Urothelium cell line (cell line): ENCODE results near the gene IRX2.

Source experiments
- DNase-seq: peaks from one replicate; pipeline ENCODE4 v3.0.0; 2011; ENCODE audit warnings: low spot score, mixed read lengths
- FAIRE-seq: peaks from 2 replicates; lab custom pipeline; 2011; peaks lifted over from hg19 to GRCh38; lab: Jason Lieb, UNC

Gene IRX2

DNA sequence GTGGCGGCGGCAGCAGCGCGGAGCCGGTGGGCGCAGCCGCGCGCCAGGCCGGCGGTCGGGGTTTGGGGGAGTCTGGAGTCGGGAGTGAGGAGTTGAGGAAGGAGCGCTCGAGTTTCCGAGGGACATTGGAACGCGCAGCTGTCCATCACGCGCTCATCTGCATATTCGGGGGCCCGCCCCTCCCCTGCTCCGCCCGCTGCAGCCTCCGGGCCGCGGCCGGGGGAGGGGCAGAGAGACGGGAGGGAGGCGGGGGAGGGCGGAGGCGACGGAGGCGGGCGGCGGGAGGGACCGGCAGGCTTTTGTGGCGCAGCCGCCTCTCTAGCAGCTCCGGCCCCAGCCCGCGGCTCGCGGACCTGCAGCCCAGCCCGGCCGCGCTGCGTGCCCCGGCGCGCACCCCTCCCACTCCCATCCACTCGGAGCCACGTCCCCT lies at the start of gene IRX2:
Gene IRX2, minus strand, starts transcription at position 86 of the 430 bp plus-strand sequence. CDS start 264 bp downstream, outside the sequence.
- FAIRE-seq (no peak), DNase-seq (no peak)

DNA sequence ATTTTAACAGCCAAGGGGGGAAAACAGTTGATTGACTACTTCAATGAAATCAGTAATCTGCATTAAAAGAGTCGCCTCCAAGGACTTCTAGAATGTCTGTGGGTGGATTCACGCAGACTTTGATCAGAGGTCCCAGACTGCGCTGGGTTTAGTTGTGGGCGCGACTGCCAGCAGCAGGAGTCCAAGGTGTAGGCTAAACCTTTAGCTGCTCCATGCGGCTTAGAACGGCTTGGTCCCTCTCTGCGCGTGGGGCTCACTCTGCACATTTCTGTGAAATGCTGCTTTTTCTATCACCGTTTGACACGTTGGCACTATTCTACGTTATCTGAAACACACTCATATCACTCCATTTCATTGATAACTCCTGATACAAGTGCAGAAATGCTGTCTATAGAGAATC lies 48.6 kb upstream of the IRX2 start:
- FAIRE-seq (no peak), DNase-seq (no peak)

DNA sequence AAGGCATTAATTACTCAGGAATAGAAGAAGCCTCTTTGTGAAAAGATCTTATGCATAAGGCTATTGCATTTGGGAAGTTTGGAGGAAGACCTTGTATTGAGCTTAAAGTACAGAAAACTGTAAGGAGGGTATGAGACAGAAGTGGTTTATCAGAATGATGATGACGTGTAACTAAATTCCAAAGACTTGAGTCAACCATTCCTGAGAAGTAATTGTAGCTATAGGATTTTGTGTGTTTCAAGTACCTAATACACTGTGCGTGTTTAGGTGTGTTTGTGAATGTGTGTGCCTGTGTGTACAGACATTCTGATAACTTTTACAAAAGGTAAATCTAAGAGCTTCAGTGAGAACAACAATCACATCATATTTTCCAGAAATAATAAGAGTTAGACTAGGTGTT lies 46.5 kb upstream of the IRX2 start:
- DNase-seq = peak; percentile 63
- no peak for FAIRE-seq

DNA sequence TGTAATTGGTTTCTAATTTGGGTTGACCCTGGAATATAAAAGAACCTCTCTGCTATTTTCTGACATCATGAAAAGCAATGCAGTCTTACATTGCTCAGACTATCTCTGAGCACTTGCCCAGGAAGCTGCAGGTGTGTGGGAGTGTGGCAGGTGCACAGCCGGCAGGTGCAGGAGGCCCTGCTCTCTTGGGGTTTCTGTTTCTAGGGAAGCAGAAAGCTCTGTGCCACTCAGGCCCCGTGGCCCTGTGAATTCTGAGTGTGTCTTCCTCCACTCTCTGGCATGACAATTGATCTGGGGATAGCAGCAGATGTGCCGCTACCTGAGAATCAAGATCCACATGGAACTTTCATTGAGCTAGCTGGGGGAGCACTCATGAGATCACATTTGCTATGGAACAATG lies 45.7 kb upstream of the IRX2 start:
- FAIRE-seq = peak; percentile 17
- no peak for DNase-seq

DNA sequence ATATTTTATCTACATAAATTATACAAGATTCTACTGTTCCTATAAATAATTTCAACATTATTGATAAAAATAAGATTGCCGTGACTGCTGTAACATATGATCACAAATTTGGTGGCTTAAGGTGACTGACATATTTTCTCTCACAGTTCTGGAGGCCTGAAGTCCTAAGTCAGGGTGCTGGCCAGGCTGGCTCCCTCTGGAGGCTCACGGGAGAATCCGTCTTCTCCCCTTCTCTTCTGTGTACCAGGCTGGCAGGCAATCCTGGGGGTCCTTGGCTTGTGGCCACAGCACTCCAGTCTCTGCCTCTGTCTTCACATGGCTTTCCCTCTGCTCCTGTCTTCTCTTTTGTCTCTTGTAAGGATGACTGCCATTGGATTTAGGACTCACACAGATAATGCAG lies 31.7 kb upstream of the IRX2 start:
- DNase-seq = no peak
- FAIRE-seq = no peak

DNA sequence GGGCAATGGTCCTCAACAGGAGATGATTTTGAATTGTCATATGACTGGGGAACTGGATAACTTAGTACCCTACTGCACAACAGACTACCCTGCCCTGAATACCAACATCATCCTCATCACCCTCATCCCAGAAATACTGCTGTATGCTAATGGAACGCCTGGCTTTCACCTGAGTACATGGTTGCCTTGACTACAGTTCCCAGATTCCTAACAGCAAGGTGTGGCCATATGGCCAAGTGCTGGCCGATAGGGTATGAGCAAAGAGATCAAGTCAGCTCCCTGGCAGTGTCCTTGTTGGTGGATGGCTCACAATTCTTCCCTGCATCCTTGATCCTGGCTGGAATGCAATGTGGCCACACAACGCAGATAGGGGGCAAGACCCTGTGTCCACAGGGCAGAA lies 31.2 kb upstream of the IRX2 start:
- DNase-seq = no peak
- no peak for FAIRE-seq

DNA sequence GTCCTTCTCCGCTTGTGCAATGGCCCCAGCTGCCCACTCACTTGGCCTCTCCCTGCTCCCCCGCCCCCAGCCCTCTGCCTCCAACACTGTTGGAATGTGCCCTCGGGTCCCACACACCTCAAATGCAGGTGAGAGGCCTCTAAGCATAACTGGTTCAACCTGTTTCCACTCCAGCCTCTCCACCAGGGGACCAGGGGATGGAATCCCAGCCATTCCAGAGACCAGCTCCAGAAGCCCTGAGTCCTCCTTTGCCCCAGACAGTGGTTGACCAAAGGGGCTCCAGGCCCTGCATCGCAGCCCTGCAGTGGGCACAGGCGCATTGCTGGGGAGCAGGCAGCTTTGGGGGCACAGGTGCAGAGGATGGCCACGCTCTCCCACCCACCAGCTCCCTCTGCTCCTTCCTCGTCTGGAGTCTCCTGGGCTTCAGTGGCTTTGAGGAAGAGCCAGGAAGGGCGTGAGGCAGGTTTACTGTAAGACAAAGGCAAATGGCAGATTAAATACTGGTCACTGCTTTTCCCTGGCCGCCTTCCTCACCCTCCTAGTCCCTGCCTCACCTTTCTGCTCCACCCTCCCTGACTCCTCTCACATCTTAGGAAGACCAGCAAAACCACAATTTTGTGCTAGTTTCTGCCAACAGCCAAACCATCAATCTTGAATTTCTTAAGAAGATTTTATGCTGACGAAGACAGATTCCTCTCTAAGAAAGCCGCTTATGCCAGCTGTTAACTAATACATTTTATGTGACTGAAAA lies 29.1 kb upstream of the IRX2 start:
- FAIRE-seq = no peak

DNA sequence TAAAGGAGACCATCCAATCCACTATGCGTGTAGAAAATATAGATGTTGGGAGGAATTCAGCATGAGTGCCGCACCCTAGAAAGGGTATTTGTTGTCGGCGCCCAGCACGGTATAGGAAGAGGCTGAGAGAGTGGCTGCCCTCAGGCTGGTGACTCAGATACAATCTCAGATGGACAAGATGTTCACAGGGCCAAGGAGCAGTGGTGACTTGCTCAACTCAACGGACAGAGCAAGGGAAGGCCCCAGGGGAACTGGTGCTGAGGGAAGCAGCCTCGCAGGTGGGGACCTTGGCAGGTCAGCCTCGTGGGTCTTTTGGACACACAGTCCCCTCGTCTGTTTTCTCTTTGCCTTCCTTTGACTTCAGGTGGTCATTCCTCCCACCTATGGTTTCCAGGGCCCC lies 28.0 kb upstream of the IRX2 start:
- DNase-seq = no peak
- FAIRE-seq = no peak

More for the DNA sequence above, 29.1 kb upstream of the IRX2 start:
- DNase-seq = no peak

DNA sequence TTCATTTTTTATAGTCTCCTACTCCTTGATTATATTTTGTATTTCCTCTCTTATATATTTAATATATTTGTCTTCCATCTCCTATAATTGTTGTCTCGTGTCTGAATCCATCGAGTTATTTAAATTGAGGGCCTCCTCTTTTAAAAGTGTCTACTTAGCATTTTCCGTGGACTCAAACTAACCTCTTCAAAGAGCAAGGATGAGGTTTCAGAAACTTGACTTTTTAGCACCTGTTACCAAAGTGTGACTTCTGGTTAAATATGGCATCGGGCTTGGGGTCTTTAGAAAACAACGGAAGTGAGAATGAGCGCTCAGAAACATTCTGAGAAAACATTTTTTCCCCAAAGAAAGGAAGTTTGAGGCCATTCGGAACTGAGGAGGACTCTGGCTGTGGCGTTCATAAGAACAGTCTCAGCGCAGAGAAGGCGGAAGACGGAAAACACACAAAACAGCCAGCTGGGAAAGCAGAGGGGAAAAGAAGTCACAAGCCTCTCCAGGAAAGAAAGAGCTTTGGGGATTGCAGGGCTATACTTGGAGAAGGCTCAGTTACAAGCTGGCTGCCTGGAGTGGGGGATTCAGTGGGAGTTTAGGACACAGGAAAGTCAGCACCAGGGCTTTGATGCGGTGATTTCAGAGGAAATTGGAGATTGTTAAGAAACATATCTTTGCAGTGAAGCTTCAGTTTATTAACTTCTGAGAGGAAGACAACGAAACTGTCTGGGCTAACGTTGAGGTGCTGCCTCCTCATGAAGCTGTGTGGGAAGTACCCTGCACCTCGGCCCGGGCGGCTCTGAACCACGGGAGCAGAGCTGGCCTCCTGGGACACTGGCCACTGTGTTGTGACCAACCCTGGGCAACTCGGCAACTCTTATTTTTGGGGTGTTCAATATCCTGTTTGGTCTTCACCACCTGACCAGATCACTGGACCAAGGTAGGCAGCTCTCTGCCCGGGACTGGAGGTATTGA lies 25.1 kb upstream of the IRX2 start:
- no peak for DNase-seq
- FAIRE-seq = no peak

DNA sequence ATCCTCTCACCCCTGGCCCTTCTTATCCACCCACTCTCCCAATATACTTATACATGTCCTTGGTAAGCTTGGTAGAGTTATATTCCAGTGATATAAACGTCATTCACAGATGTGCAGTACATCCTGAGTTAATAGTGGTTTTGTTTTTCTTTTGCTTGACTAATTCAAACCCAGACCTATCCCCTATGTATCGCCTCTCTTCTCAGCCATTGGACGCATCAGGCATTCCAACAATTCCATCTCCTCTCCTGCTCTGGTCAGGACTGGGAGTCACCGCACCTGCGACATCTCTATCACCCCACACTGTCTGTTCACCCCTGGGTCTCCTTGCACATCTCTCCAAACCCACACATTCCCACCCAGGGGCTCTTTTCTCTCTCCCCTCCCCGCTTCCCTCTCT lies 21.9 kb upstream of the IRX2 start:
- no peak for FAIRE-seq
- DNase-seq = no peak

DNA sequence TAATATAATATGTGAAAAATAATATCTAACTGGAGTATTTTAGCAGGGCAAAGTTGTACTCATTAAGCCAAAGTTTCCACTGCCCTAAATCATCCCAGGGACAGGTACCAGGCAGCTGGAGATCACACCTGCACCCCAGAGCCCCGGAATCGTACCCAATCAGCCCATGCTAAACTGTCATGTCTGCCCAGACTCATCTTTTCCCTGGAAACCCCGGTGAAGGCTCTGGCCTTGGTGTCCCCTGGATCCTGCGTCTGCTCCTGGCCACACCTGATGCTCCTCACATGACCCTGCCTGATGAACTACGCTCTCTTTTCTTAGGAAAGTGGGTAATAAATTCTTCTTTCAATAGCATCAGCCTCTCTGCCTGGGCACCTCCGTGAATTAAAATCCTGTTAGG lies 15.6 kb upstream of the IRX2 start:
- no peak for DNase-seq
- no peak for FAIRE-seq

DNA sequence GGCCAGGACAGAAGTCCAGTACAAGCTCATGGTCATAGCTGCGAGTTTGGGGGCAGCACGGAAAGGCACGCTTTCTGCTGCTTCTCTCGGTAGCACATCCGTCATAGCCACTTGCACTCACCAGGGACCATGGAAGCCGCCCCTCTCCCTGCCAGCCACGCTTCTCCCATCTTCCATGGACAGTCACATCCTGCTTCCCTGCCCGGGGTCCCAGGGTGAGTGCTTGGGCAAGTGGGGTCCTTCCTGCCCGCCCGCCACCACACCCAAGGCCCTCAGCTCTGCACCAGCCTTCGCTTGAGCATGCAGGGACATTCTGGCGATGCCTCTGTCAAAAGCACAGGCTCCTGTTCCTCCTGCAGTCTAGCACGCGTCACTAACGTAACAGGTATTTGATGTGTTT lies 13.1 kb upstream of the IRX2 start:
- FAIRE-seq (peak; percentile 20), DNase-seq (no peak)

DNA sequence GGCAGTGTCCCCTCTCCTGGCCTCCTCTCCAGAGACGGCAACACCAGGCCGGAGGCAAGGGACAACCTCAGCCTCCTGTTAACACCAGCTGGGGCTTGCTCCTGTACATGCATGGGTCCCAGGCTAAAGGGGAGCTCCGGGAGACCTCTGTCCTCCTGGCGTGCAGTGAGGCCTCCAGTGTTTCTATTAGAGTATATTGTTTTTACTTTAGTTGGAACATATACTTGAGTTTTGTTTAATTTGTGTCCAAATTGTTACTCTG lies 12.0 kb upstream of the IRX2 start:
- FAIRE-seq (no peak), DNase-seq (no peak)

DNA sequence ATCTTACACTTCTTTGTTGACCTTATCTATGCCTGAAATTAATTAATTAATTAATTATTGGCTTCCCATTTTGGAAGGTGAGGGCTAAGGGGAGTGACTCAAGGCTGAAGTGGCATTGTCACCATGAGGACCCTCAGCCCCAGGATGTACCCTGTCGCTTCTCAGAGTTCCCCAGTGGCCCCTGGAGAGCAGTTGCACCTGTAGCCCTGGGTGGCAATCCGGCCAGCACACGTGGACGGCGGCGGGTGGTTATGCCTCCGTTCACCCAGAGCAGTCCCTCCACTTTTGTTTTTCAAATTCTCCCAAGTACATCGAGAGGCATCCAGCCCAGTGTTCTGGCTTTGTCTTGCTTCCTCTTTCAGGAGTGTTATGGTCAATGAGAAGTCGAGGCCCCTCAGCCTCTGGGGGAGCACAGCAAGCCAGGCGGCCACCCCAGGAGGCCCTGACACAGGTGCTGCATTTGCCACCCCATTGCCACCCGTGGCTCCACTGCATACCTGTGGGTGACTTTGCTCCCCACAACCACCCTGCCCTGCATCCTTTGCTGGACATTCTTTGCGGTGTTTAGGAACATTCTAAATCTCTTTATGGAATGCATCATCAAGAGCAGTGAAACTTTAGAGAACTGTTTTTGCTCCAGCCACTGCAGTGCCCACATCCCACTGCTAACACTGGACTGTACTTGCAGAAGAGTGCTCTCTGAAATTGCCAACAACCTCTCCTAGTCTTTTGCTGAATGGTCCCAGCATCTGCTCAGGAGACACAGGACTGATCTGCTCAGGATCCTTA lies 11.5 kb upstream of the IRX2 start:
- FAIRE-seq = no peak
- DNase-seq = no peak

DNA sequence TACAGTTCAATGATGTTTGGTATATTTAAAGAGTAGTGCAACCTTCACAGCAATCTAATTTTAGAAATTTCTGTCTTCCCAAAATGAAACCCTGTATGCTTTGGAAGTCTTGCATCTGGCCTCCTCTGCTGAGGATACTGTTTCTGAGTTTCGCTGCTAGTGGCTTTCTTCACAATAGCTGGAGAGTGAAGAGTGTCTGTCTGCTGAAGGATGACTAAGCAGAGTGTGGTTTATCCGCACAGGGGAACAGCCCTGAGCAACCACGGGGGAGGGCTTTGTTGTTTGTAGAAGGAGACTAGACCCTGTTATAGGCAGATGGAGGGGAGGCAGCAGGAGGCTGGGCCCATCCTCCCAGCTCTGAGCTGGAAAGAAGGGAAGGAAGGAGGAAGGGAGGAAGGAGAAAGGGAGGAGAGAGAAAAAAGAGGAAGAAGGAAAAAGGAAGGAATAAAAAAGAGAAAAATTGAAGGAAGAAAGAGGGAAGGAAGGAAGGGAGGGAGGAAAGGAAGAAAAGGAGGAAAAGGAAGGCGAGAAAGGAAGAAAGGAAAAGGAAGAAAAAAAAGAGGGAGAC lies 10.5 kb upstream of the IRX2 start:
- DNase-seq = peak; percentile 40
- FAIRE-seq = no peak

DNA sequence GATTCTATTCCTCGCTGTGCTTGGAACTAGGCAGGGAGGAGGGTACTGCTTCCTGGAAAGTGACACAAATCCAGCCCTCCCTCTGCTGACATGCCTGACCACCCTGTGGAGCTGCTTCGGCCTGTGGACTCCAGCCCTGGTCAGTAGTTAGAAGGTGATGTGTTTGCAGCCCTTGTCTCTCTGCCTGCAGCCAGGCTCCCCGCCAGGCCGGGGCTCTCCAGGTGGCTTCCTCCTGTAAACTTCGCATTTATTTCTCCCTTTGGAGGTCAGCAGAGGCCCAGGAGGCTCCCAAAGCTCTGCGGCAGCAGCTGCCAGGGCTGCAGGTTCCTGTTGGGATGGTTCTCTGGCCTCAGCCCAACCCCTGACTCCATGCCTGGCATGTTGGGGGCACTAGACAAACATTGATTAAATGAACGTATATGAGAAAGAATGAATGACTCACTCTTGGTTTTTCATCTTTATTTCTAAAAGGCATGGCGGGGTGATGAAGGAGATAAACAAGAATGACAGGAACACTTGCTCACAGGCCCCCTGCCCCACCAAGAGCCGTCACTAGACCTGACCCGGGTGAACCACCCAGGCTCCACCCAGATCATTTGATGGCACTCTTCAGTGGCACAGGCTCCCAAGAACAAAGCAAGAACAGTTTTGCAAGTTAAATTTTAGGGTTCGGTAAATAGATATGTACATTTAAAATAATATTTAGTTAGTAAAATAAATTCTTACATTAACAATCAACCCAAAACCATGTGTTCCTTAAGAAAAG lies 8.4 kb upstream of the IRX2 start:
- FAIRE-seq (no peak), DNase-seq (peak; percentile 47)

DNA sequence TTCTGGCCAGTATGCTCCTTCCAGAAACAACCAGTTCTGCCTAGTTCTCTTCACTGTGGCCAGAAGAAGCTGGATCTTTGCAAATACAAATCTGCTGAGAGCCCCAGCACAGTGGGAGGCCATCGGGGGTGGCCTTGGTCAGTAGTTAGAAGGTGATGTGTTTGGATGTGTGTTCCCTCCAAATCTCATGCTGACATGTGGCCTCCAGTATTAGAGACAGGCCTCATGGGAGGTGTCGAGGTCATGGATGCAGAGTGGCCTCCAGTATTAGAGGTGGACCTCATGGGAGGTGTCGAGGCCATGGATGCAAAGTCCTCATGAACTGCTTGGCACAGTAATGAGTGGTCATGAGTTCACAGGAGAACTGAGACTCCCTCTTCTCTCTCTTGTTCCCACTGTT lies 7.6 kb upstream of the IRX2 start:
- FAIRE-seq (peak; percentile 50), DNase-seq (no peak)

DNA sequence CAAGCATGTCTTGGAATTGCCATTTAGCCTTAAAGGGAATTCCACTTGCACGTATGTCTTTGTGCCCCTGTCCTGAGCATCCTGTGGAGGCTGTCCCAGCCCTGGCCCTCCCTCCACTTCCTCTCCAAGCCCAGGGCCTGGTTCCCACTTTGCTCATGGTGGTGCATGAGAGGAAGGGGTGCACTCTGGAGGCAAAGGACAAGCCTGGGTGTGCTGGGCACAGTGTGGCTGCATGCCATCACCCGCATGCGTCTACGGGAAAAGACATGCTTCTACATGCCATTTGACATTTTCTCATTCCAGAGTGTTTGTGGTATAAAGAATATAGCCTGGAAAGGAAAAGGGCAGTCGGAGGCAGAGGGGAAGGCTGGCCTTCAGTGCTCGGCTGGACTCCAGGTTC lies 7.2 kb upstream of the IRX2 start:
- DNase-seq (no peak), FAIRE-seq (peak; percentile 94)

DNA sequence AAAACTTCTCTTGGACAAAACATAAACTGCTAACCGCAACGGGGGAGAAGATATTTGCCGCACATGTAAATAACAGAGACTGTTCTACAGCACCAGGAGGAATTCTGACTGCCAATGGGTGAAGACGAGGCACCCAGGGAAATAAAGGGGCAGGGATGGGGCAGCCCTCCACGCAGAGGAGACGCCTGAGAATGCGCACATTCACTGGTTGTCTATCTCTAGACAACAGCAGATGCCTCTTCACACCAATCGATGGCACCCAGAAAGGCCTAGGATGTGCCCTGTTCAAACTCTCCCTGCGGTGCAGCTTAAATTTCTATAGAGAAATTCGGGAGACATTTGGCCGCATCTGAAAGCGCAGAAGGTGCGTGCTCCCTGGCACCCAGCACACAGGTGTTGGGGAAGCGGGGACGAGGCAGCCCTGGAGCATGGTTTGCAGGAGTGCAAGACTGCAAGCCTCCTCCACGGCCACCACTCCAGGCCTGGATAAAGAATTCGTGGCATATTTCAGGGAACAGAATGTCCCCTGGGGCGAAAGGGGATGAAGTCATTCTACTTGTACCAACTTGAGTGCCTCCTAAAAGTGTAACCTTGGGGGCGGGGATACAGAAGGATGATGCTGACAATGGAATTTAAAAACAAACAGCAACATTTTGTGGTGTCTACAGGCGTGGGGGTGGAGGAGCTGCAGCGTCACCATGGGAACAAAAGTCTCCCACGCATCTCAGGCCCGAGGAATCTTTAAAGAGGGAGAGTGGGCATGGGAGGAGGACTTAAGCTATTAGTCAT lies 6.3 kb upstream of the IRX2 start:
- FAIRE-seq (peak; percentile 77), DNase-seq (peak; percentile 85)
